Endothelial cell of umbilical vein (primary cell): ENCODE results near the gene UNC5CL.

Source experiments
- CTCF ChIP-seq, 2 donors: IDR thresholded peaks; 1 replicate in 1 of 2; 2 replicates in 1 of 2; pipeline ENCODE4 v1.5.1; 2011; ENCODE audit warnings: low read length in 2 of 2, mild to moderate bottlenecking in 2 of 2, moderate library complexity in 2 of 2, control low read depth in 1 of 2, inconsistent platforms in 1 of 2, low read depth in 1 of 2; ENCODE audit not compliant: insufficient read depth in 1 of 2; ENCODE audit errors: extremely low read depth in 1 of 2
- EZH2 ChIP-seq: IDR thresholded peaks from 2 replicates; pipeline ENCODE4 v1.6.1; 2012; ENCODE audit warnings: borderline replicate concordance, low read depth, mild to moderate bottlenecking, moderate library complexity, low read length, inconsistent platforms; ENCODE audit not compliant: severe bottlenecking
- MYC ChIP-seq: IDR thresholded peaks from one replicate; pipeline ENCODE4 v1.6.1; 2011; ENCODE audit warnings: mild to moderate bottlenecking, low read depth, low read length

GRCh38 chr6:41032830-41033229 lies 6.2 kb downstream of the UNC5CL start:
- TF ChIP-seq CTCF (IDR thresholded peaks at IDR 0.05; ENCODE audit: extremely low read depth in 1 of 2, insufficient read depth in 1 of 2, low read depth in 1 of 2, low read length in 2 of 2) = no peak
- no peak for TF ChIP-seq EZH2
- no peak for TF ChIP-seq MYC
